Epidermal melanocyte (primary cell): ENCODE measurements around the gene NOTCH2.

Experiments
- DNase-seq: peaks from one replicate; pipeline ENCODE4 v3.0.0; 2011; ENCODE audit warnings: low spot score; ENCODE audit not compliant: insufficient read length

NOTCH2 gene

DNA sequence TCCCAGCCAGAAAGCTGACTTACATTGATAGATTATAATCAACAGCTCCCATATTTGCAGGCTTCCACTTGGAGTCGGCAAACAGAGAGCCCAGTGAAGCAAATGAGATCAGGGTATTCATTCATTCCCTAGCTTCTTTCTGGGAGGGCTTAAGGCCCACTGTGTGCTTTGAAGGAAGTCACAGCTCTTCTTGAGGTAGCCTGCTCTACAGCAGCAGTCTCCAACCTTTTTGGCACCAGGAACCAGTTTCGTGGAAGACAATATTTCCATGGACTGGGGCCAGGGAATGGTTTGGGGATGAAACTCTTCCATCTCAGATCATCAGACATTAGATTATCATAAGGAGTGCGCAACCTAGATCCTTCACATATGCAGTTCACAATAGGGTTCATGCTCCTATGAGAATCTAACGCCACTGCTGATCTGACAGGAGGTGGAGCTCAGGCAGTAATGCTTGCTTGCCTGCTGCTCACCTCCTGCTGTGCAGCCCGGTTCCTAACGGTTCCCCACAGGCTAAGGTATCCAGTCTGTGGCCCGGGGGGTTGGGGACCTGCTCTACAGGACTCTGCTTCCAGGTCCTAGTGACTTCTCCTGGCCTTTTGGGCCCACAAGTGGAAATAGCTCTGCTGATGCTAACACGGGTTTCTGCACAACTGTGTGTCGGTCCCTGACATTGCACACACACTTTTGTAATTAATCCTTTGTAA is 159.4 kb downstream of the NOTCH2 start:
- DNase-seq, result no peak

DNA sequence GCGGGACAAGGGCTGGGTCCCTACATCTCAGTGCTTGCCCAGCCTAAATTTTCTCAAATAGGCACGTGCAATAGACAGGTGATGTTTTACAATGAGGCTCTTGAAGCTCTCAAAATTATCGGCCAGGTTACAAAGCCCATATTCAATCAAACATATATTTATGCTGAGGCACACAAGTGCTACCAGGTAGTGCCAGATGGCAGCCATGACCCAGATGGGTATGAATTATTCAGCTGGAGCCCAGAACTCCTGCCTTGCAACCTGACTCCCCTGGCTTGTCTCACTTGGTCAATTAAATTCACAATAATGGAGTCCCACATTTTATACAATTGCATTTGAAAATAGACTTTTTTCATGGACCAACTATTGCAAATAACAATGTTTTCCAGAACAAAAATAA is 160.8 kb downstream of the NOTCH2 start:
- no peak for DNase-seq

DNA sequence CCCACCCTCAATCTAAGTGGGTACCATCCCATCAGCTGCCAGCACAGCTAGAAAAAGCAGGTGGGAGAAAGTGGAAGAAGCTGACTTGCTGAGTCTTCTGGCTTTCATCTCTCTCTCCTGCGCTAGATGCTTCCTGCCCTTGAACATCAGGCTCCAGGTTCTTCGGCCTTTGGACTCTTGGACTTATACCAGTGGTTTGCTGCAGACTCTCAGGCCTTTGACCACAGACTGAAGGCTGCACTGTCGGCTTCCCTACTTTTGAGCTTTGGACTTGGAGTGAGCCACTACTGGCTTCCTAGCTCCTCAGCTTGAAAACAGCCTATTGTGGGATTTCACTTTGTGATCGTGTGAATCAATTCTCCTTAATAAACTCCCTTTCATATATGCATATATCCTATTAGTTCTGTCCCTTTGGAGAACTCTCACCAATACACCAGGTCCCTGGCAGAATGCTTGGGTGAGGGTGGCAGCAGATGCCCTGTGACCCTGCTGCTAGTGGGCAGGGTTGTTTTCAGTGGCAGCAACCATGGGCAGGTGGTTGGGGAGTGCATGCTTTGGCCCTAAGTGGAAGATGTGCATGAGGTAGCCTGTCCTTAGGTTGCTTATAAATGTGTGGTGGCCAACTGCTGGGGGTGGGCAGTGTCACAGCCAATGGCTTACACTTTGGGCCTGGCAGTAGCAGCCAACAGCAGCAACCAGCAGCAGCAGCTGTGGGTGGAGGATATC is 162.4 kb downstream of the NOTCH2 start:
- DNase-seq, result no peak

DNA sequence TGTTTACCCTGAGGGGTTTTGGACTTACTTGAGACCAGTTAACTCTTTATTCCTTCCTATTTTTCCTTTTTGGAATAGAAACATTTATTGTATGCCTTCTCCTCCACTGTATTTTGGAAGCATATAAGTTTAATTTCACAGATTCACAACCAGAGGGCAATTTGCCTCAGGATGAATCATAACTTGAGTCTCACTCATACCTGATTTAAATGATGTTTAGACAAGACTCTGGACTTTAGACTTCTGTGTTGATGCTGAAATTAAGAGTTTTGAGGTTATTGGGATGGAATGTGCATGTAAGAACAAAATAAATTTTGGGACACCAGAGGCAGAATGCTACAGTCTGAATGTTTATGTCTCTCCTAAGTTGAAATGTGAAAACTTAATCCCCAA is 166.0 kb downstream of the NOTCH2 start:
- DNase-seq, result no peak

DNA sequence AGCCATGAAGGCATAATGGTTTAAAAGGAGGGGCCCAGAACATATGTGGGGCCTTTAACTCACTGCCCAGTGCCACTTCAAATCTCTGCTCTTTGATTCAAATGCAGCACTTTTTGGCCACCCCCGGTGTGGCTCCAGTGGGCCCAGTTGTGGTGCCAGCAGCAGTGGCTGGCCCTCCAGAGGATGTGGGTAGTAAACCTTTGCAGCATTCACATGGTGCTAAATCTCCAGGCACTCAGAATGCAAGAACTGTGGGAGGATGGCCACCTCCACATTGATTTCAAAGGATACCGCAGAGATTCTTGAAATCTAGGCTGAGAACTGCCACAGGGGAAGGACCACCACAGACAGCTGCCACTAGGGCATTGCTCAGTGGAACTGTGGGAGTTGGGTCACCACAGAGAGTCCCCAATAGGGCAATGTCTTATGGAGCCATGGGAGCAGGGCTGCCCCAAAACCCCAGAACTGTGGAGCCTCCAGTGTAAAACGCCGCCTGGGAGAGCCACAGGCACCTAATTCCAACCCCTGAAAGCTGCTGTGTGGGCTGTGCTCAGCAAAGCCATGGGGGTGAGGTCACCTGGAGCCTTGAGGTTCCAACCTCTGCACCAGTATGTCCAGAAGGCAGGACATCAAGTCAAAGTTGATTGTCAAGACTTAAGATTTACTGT is 166.6 kb downstream of the NOTCH2 start:
- no peak for DNase-seq

DNA sequence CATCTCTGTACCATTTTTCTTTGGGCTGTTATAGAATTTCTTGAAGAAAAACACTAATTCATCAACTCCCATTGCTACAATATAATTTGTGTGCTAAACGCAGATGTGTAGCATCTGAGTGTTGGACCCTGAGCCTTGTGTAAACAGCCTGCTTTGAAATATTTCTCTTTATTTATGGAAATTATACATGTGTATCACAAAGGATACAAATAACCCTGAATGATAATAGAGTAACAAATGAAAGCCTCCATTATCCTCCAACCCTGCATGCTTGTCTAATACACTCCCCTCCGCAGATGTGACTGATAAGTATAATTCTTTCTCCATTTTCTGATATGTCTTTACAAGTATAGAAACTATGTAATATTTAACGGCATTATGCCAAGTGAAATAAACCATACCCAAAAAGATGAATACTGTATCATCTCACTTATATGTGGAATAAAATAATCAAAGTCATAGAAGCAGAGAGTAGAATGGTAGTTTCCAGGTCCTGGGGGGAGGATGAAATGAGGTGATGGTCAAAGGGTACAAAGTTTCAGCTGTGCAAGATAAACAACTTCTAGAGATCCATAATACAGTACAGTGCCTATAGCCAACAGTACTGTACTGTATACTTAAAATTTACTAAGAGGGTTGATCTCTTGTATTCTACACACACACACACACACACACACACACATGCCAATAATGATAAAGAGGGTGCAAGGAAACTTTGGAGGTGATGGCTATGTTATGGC is 170.3 kb downstream of the NOTCH2 start:
- DNase-seq, result no peak

DNA sequence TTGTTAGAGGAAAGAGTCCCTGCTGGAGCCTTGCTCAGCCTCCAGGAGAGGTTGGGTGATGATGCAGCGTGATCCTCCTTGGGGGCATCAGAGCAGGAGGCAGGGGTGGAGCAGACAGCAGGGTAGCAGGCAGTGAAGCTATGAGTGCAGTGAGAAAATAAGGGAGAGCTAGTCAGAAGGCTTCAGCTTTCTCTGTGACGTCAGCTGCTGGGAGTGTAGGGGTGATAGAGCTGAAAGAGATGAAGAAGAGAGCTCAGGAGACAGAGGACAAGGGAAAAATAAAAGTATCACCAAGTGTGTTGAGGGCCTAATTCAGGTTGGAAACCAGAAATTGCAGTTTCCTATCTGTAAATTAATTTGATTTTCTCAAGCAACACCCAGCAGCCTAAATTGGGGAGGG is 170.9 kb downstream of the NOTCH2 start:
- no peak for DNase-seq

DNA sequence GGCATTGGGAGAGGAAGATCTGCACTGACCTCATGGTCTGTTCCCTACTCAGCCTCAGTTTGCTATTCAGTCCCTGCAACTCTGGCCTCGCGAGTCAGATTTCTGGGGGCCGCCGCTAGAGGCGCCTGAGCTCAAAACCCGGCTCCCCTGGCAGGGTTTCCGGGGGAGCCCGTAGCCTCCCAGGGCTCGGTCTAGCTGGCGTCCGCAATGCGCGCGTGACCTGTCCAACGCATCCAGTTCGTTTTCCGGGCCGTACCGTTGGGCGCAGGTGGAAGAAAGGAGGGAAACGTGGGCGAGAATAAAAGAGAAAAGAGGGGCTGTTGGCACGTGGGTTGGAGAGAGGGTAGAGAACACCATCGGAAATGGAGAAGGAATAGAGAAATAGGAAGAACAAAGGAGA is 173.2 kb downstream of the NOTCH2 start, which contains the start of gene ADAM30:
ADAM30 (minus strand) TSS at position 213 of the 400 bp plus-strand sequence; CDS start at position 34, 179 bp downstream.
- no peak for DNase-seq

DNA sequence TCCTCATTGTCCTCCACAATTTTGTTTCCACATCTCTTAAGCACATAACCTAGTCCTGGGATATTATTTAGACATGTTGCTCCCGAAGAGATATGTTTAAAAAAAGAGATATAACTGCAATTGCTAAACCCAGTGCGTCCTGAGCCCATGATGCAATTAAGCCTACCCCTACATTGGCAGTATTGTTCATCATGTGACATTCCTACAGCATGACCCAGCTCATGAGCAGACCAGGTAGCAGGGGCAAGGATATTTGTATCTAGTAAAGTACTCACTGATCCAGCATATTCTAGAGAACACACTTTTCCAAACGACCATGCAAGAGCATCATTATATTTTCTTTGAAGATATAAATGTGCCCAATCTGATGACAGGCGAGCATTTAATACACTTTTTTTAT is 174.4 kb downstream of the NOTCH2 start:
- DNase-seq, result no peak

DNA sequence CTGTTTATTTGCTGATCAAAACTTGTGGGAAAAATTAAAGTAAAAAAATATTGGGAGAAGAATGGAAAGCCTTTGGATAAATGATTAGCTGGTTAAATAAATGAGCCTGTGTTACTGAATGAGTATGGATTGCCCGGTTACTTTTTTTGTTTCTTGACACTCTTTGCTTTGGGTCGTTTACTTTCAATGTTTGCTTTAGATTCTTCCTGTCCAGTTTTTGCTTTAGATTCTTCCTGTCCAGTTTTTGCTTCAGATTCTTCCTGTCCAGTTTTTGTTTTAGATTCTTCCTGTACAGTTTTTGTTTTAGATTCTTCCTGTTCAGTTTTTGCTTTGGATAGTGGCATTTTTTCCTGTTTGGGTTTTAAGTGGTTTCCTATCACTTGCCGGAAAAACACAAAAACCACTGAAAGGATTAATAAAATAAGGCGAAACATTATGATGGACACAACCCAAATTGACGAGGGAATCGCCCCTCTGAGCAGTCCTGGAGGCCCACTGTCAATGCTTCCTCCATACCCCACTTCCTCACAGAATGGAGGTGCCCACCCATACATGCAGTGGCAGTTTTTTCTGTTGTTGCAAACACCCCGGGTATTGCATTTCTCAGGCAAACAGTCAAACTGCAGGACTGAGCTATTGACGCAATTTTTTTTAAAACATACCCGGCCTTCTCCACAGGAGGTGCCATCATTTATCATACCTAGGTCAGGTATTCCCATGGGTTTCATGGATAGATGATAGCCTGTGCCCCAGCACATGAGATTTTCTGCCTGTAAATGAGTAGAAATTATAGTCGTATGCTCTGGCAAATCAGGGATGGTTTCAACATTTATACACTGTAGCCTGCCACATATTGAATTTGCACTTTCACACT is 175.4 kb downstream of the NOTCH2 start:
- DNase-seq, result no peak

DNA sequence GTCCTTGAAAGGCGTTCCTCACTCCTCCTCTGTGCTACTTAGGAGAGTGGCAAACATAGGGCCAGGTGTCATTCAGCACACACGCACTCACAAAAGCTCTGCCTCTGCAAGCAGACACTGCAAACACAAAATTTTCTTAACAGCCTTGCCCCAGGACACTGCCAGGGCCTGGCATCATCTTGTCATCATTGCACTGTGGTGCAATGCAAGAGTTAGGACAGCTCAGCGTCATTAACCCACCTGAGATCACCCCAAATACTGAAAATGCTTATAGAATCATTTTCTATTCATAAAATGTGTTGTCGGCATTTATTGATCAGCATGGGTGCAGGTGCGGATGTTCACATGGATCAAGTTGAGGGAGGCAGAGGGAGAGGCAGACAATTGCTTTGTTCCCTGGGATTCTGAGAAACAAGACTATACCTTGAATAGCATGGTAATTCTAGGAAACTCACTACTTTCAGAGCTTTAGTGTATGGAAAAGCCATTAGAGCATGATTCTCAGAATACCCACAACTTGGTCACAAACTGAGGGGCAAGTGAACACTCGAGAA is 176.1 kb downstream of the NOTCH2 start:
- DNase-seq, result no peak

DNA sequence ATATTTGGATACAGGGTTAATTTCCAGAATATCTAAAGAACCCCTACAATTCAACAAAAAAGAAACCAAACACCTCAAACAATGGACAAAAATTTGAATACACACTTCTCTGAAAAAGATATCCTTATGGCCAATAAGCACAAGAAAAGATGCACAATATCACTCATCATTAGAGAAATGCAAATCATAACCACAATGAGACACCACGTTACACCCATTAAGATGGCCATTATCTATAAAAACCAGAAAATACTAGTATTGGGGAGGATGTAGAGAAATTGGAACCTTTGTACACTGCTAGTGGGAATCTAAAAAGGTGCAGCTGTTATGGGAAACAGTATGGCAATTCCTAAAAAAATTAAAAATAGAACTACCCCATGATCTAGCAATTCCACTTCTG is 178.1 kb downstream of the NOTCH2 start:
- no peak for DNase-seq

DNA sequence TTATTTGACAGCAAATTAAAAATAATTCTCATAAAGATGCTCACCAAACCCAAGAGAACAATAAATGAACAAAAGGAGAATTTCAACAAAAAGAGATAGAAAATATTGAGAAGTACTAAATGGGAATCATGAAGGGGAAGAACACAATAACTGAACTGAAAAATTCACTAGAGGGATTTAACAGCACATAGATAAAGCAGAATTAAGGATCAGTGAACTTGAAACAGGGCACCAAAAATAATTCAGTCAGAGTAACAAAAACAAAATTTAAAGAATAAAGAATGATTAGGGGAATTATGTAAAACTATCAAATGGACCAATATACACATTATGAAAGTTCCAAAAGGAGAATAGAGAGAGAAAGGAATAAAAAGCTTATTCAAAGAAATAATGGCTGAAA is 181.0 kb downstream of the NOTCH2 start:
- no peak for DNase-seq

DNA sequence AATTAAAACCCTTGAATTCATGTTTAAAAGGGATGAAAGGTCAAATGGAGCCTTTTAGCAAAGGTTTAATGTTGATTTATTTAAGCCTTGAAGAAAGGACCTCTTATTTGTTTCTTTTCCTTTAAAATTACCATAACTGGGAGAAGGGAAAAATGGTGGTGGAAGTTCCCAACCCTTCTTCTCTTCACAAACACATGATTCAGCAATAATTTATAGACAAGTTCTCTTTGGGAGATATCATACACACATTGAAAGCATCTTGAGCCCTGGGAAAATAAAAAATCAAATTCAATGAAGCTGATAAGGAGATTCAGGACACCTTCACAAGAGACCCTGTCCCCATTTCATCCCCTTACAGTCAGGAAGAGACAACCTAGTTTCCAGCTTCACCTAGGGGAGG is 182.0 kb downstream of the NOTCH2 start:
- no peak for DNase-seq

DNA sequence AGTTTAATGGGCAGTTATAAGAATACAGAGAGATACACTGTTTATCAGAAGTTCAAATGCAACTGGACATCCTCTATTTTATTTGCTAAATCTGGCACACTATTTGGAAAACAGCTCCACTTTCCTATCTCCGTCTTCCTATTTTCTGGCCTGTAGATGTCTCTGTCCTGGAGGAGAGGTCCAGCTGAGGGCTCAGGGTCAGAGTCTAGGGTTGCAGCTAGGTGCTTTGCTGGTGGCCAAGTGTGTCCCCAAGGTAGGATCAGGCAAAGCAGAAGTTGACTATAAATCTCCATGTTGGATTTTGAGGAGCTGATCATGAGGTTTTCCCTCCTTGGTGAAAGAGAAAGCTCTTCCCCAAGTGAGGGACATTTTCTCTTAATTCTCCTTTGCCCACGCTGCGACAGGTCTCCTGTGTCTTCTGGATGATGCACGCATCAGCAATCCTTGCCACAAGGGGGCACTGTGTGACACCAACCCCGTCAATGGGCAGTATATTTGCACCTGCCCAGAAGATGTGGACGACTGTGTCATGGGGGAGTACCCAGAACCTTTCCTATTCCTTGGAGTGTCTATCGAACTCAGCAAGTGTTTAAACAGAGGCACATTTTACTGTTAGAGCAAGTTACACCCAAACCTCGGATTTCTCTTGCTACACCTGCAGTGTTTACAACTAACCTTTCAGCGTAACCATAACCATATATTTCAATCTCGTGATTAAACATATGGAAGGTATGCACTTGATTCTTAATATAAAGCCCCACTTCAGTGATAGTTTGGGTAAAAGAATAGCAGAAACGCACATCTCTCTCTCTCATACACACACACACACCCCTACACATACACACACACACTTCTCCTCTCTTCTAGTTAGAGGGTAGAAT is 183.3 kb downstream of the NOTCH2 start:
- DNase-seq, result no peak

DNA sequence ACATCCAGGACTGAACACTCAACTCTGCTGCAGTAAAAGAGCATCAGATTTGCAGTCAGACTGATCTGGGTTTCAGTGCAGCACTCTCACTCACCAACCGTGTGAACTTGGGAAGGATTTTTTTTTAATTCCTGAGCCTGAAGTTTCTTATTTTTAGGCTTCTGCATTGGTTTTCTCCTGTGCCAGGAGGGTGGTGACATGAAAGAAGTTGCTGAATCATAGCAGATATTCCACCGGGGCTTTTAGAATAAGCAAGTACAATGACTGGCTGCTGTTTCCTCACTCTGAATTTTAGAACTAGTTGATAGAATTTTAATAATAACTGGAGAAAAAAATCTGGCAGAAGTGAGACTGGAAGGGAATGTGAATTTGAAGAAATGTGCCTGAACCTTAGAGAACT is 184.8 kb downstream of the NOTCH2 start:
- DNase-seq, result no peak

DNA sequence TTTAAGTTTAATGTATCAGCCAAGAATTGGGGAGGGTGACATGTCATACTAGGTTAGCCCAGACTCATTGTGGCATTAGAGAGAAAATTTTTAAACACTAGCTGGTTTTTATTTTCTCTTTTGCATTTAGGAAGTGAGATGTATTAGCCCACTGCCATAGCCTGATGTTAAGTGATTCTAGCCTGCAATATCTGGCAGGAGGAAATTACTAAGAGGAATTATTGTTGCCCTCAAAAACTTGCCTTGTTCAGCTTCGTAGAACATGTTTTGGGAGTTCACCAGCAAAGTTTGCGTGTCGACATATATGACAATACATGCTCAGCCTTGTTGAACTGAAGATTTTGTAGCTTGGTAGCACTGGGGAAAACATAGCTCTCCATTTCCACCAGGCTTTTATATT is 185.6 kb downstream of the NOTCH2 start:
- DNase-seq, result no peak

DNA sequence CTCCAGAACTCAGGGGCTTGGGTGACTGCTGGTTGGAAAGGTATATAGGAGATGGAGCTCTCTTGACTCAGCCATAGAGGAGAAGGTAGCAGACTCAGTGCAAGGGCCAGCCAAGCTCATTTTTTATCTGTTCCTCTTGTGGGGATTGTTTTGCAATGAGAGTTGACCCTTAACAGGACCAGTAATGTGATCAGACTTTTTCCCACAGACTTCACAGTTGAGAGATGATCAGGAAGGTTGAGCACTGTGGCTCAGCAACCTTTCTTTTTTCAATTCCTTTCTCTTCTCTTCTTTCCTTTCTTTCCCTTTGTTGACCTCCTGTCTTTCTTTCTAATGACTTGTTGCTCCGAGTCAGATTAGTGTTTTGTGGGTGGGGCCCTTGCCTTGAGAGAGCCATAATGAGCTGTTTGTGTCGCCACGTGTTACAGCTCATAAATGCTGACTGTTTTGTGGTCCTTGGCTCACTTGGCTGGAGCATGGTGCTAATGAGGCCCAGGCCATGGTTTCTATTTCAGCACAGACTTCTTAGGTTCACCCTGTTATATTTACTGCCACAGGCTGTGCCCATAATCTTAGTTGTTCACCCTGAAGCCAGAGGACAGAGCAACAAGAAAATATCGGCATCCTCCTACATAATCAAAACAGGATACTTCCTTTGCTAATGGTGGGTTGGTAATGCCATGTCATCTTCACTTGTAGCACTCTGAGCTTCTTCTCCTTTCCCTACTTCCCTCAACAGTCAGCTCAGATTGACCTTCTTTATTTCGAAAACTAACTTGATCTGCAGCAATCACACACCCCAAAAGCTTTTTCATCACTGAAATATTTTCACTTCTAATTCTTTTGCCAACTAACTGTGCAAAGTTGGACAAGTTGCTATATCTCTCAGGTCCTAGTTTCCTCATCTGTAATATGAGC is 187.1 kb downstream of the NOTCH2 start:
- DNase-seq, result no peak
